RWPE1 (cell line): ENCODE data around the gene NAB2.
A peak's percentile ranks its signal among the peaks of the same experiment; 100 is the strongest.

ENCODE experiments used
- CTCF ChIA-PET: fragments of 350-600 bp; sonication (Branson Sonifier 250); formaldehyde crosslinking; extraction: SDS; loops from one replicate; lab custom pipeline; 2021; lab: Yijun Ruan, JAX
- POLR2A ChIA-PET: fragments of 400-600 bp; formaldehyde crosslinking; extraction: SDS; loops from one replicate; lab custom pipeline; 2020; ENCODE audit warnings: antibody characterized with exemption; ENCODE audit not compliant: low non-redundant PET; lab: Yijun Ruan, JAX
- DNase-seq: peaks from one replicate; pipeline ENCODE4 v3.0.0; 2012; ENCODE audit warnings: low spot score
- H3K27ac ChIP-seq: fragments of 450-650 bp; 2 replicates; pipeline ENCODE4 v1.5.1; 2017
- CTCF ChIP-seq: fragments of 450-650 bp; conservative IDR thresholded peaks from 2 replicates; pipeline ENCODE4 v1.5.1; 2017; ENCODE audit warnings: low read depth, mild to moderate bottlenecking

Gene NAB2

GRCh38 chr12:57092876-57093414 is 4.0 kb downstream of the NAB2 start:
- DNase-seq: no peak
- POLR2A ChIA-PET: interaction anchor here (0.9 to 1.3 kb wide), 2 partner anchors 18 to 22 kb away, joined by 3 to 15 read pairs; partner anchors contain the start of gene STAT6
- TF ChIP-seq CTCF: no peak
- CTCF ChIA-PET: interaction anchor here (2.4 kb wide), 1 partner anchor 23 kb away, joined by 10 read pairs; no protein-coding TSS in a partner anchor
- peak overlapping the region; percentile 100 for H3K27ac ChIP-seq

GRCh38 chr12:57093415-57094207 is 4.7 kb downstream of the NAB2 start:
- ChIA-PET POLR2A (interaction anchor here (0.6 to 1.3 kb wide), 4 partner anchors 17 to 327 kb away, joined by 3 to 15 read pairs (median 3); partner anchors contain the start of gene STAT6), CTCF (interaction anchor here (0.5 to 2.4 kb wide), 2 partner anchors 24 to 28 kb away, joined by 5 to 10 read pairs; no protein-coding TSS in a partner anchor)
- peak; percentile 83 for DNase-seq
- H3K27ac ChIP-seq: peak overlapping the region; percentile 100
- no peak for TF ChIP-seq CTCF

- no peak for TF ChIP-seq CTCF
These were observed 5.6 kb downstream of the NAB2 start for GRCh38 chr12:57094208-57095160.

GRCh38 chr12:57095440-57095839 is 6.5 kb downstream of the NAB2 start:
- DNase-seq: no peak
- TF ChIP-seq CTCF: no peak
- ChIA-PET POLR2A (interaction anchor here (1.4 to 2.4 kb wide), 2 partner anchors 9 to 16 kb away, joined by 3 to 10 read pairs; partner anchors contain the start of gene STAT6), CTCF (interaction anchor here (2.5 kb wide), 1 partner anchor 16 kb away, joined by 11 read pairs; the partner anchor contains the start of gene STAT6)
- H3K27ac ChIP-seq: peak overlapping the region; percentile 100

More at GRCh38 chr12:57094208-57095160, 5.6 kb downstream of the NAB2 start:
- H3K27ac ChIP-seq: peak overlapping the region; percentile 100
- ChIA-PET POLR2A (interaction anchor here (0.6 to 1.3 kb wide), 4 partner anchors 17 to 327 kb away, joined by 3 to 15 read pairs (median 3); partner anchors contain the start of gene STAT6), CTCF (interaction anchor here (0.5 to 2.5 kb wide), 3 partner anchors 17 to 29 kb away, joined by 5 to 11 read pairs (median 10); partner anchors contain the start of gene STAT6)
- no peak for DNase-seq

GRCh38 chr12:57096099-57096572 is 7.2 kb downstream of the NAB2 start:
- CTCF ChIA-PET: interaction anchor here (2.5 kb wide), 1 partner anchor 16 kb away, joined by 11 read pairs; the partner anchor contains the start of gene STAT6
- POLR2A ChIA-PET: interaction anchor here (0.6 to 2.4 kb wide), 4 partner anchors 9 to 16 kb away, joined by 3 to 10 read pairs (median 3); partner anchors contain the start of gene STAT6
- peak; percentile 96 for DNase-seq

More at GRCh38 chr12:57096099-57096572, 7.2 kb downstream of the NAB2 start:
- TF ChIP-seq CTCF: no peak
- peak overlapping the region; percentile 100 for H3K27ac ChIP-seq
